Fibroblast of skin of left biceps (primary cell): Measurements from ENCODE around the gene MYOT.
"Not testable (repeated sequence)": the region's sequence is repeated elsewhere in the genome, so short reads cannot be mapped to it uniquely, and the experiment has no call there.

ENCODE experiments used
- DNase-seq, 2 experiments: peaks; one replicate each; pipeline ENCODE4 v3.0.0-alpha.2; 2013; ENCODE audit warnings: low read depth in 2 of 2

MYOT gene

DNA sequence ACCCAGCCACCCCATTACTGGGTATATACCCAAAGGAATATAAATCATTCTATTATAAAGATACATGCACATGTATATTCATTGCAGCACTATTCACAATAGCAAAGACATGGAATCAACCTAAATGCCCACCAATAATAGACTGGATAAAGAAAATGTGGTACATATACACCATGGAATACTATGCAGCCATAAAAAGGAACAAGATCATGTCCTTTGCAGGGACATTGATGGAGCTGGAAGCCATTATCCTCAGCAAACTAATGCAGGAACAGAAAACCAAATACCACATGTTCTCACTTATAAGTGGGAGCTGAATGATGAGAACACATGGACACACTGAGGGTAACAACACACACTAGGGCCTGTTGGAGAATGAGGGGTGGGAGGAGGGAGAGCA is 14.5 kb upstream of the MYOT start:
- DNase-seq: not testable (repeated sequence)

DNA sequence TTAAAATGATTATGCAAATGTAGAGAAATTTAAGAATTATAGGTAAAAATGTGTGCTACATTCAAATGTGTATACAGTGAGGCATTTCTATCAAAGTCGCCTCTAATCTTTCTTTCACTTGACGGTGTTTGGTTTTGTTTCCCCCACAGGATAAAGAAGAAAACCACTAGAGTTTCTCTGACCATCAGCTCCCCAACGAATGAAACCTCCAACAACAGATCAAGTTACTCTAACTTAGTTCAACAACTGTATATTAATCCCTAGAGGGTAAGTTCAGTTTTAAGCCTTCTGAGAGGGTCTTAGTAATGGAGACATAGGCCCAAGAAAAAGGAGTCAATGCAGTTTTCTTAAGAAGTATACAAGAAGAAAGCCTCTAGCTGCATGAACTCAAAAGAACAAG is 11.5 kb upstream of the MYOT start:
- no peak for DNase-seq

DNA sequence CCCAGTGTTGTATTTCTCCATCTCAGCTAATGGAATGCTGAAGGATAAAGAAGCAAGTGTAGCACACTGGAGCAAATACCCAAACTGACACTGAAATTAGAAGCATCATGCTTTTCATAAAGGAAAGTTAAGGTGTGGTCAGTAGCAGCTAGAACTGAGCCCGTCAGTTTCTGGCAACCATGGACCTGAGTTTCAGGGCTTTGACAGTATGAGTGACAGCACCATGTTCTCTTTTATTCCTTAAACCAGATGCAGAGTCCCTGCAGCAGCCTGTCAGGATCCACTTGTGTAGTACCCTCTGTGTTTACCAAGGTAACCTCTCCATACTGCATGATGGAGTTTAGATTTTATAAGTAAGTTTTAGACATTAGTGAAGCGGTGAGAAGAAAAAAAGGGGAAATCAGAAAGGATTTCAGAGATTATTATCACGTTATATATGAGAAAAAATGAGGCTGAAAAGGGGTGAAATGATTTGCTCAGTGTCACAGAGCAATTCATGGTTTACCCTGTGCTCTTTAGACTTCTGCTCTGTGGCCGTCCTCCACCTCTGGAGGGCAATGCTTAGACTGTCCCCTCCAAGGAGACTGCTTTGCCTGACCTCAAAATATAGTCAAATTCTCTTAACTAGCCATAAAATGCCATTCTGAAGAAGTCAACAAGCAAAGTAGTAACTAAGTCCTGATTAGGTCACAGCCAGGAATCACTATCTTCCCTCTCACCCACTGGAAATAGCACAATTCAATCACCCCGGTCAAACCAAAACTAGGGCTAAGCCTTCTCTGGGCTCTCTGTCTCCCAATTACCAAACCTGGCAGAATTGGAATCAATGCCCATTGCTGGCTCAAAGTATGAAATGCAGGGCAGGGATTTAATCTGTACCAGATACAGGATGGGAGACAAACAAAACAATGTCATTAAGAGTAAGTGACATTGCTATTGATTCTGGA is 10.5 kb upstream of the MYOT start:
- no peak for DNase-seq

DNA sequence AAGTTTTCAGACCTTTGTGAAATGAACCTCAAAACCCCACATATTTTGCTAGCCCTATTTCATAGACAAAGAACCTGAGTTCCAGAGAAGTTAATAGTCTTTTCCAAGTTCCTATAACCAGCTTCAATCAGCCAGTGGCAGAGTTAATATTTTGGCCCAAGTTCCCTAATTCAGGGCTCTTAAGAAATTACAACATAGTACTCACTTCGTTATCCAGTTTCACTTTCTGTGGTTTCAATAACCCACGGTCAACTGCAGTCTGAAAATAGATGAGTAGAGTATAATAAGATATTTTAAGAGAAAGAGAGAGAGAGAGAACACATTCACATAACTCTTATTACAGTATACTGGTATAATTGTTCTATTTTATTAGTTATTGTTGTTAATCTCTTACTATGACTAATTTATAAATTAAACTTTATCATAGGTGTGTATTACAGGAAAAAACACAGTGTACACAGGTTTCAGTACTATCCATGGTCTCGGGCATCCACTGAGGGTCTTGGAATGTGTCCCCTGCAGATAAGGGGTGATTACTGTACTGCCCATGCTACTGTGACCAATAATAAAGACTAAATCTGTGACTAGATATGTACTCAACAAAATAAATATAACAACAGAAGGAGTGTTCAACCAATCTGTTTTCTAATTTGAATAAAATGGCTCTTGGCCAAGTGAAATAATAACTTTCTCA is 9.3 kb upstream of the MYOT start:
- no peak for DNase-seq

DNA sequence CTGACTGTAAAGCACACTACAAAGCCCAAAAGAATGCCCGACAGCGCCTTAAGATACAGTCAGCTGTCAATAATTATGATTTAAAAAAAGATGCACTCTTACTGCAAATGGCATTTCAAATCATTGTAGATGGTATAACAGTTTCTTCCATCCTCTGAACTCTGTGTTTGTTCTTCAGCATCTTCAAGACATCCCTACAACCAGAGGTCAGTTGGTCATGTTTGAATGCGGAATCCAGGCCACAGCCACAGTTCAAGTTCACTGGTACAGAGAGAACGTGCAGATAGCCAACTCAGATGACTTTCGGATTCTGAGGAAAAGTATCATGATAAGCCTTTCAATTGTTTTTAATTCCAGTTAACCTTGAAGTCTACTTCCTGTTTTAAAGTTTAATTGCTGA is 8.7 kb upstream of the MYOT start:
- DNase-seq: no peak

DNA sequence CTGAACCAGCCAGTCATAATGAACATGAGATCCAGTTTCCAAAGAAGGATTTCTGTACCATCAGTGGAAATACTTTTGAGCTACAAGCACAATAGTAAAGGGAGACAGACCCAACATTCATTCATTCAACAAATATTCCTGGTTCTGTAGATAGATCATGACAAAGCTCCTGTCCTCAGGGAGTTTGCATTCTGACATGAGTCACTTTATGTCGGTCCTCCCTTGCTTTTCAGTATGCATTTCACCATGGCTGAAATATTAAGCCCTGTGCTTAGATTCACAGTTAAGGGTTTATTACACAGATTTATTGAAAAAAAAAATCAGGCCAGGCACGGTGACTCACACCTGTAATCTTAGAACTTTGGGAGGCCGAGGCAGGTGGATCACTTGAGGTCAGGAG is 5.4 kb upstream of the MYOT start:
- DNase-seq: no peak

DNA sequence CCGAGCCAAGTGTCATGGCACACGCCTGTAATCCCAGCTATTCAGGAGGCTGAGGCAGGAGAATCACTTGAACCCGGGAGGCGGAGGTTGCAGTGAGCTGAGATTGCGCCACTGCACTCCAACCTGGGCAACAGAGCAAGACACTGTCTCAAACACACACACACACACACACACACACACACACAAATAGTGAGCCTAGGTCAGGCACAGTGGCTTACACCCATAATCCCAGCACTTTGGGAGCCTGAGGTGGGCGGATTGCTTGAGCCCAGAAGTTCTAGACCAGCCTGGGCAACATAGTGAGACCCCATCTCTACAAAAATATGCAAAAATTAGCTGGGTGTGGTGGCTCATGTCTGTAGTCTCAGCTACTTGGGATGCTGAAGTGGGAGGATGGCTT is 4.0 kb upstream of the MYOT start:
- not testable (repeated sequence) for DNase-seq

DNA sequence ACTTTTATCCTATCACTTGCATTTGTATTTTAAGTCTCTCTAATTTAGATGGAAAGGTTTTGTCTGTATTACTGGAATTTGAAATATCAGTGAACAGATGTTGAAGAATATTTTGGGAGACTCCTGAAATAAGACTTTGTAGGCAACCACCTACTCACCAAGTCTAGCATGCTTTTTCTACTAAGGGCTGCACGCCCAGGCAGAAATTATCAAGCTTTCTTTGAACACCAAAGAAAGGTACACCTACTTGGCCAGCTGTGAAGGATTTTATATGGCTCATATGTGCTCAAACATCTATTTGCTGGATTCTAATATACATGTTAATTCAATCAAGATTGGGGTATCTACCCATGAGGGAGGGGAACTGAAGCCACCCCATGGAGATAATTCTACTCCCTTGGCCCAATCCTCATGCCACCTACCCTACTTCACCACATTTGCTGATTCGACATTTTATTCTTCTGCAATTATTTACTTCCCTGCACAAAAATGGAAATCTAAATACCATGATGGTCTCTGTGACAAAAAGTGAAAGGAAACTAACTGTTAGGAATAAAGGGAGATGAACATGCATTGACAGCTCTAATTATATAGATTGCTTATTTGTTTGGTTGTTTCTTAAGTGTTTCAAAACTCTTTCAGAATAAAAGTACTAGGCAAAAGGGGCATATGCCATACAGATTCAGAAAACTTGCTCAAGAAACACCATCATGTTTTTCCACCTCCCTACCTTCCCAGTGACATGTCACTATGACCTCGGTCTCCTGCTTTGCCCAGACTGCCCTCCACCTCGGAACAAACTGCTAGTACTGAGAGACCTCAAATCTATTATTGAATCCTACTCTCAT is 895 bp upstream of the MYOT start:
- DNase-seq: no peak

DNA sequence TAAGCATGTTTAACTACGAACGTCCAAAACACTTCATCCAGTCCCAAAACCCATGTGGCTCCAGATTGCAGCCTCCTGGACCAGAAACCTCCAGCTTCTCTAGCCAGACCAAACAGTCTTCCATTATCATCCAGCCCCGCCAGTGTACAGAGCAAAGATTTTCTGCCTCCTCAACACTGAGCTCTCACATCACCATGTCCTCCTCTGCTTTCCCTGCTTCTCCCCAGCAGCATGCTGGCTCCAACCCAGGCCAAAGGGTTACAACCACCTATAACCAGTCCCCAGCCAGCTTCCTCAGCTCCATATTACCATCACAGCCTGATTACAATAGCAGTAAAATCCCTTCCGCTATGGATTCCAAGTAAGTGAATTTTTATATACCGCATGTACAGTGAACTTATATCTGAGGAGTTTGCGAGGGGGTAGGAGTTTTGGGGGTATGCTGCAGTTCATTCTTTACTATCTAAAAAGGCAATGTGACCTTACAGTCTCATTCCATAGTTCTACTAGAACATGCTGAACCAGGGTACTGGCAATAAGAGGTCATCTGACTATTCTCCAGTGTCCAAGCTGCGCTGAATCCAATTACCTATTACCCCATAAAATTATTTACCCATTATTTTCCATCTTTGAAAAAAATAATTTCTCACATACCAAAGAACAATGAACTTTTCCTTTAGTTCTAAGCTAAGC is 3.1 kb downstream of the MYOT start:
- no peak for DNase-seq

DNA sequence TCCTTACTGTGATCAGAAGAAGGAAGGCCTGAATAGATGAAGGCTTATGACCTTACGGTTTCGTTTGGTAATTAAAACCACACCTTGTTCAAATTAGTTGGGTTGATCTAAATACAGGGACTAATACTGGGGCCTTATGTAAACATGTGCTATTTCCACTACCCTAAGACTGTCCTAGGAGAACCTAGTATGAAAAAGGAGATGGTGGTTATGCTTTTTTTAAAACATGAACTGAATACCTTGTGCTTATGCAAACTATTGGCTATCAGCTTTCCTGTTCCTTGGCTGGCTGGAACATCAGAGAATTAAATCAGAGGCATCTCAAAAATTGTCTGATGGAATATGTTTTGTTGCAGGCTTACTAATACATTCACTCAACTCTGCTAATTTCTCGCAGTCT is 3.9 kb downstream of the MYOT start:
- DNase-seq: no peak

DNA sequence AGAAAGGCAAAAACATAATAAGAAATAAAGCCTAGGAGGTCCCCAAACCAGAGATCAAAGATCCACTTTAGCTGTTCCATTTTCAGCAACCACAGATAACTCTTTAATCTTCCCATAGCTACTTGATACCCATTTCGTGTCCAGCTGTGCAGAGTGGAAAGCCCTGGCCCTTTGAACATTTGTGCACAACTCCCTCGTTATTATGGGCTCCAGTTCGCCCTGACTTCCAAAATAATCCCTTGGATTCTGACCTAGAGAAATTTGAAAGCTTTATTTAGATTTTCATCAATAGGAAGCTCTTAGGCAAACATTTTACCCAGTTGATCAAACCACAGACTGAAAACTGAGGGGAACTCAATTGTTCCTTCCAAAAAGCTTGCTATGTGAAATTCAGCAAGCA is 4.8 kb downstream of the MYOT start:
- DNase-seq: no peak

DNA sequence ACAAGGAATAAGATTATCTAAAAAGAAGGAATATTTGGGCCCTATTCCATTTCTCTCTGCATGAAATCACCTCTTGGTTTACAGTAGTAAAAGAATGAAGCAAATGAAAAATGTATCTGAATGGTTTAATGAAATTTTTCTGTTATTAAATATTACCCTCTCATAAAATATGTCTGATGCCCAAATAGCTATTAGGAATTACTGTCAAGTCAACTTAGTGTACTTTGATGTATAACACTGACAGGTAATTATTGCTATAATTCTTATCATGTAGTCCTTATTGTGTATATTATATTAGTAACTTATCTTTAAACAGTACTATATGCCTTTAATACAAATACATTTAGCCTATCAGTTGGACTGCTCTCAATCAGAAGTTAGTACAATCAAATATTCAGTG is 8.4 kb downstream of the MYOT start:
- DNase-seq: no peak

DNA sequence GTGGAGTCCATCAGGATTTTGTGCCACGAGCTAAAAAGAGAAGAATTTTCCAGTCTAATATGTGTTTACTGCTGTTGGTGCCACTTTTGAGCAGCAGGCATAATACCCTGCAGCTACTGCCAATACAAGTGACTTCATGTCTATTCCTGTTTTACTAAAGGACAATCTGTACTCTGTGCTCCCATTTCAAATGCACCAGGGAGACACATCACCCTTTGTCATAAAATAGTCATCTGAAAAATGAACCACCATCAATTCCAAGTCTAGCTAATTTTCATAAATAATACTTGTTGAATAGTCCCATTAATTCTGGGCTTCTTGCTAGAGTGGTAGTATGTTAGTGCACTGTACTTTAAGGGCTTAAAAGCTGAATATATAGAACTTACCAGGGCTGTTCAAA is 12.7 kb downstream of the MYOT start:
- DNase-seq: no peak

DNA sequence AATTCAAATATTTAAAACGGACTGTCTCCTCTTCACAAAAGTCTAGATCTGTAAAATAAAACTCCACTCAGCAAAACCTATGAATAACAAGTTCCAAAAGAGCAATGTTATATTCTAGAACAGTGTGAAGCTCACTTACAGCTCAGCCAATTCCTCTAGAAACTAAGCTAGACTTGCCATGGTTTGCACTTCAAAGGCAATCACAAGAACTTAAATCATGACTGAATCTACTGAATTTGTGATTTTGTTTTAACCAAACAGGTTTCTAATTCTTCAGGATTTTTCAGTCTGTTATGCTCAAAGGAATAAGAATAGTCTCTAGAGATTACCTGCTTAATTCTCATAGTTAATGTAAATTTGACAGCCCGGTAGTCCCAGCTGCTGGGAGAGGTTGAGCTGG is 20.2 kb downstream of the MYOT start:
- DNase-seq: no peak

DNA sequence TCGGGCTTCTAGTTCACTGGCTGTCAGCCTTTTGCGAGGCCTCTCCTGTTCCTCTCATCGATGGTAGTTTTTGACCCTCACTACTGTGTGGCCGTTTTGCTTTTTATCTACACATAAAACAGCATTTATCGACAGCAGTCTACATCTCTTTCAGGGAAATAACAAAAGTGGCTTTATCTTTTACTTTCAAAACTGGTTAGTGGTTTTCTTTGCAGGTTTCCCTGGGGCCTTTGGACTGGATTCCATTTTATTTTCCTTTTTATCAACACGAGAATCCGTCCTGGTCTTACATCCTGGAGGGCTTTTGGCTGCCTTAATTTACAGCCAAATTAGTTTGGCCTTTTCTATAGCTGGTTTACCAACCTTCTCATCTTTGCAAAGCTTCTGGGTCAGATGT is 20.8 kb downstream of the MYOT start:
- no peak for DNase-seq

DNA sequence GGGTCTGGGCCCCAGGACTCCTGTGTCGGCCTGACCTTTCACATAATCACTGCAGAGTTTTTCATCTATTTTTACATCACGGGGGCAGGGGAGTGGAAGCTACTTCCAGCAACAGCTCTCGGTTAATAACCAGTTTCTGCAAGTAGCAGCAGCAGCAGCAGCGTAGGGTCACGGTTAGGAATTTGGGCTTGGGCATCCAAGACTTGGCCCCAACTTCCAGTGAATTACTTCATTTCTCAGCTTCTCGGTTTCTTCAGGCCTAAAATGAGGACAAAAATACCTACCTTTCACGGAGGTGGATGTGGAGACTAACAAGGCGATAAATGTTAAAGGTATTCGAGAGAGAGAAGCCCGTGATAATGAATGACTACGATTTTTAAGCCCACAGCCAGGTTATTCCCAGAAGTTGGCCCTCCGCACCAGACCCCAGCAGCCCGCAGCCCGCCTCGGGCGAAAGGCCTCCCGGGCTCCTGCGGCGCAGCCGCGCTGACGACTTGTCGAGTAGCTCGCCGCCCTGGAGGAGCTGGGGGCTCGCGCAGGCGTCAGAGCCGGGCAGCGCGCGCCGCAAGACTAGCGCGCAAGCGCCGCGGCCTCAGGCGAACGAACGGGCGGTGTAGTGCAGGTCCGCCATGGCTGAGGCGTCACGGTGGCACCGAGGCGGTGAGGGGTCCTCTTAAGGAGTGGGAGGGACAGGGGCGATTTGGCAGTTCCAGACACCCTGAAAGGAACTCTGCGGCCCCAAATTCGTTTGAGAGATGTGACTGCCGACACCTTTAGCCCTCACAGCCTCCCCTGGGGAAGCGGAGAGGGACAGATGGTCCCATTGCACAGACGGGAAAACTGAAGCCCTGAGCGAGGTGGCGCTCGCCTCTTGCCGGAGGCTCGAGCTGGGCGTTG is 21.5 kb downstream of the MYOT start, which contains the start of gene PKD2L2:
Gene PKD2L2 (plus strand): TSS at position 595 of the 897 bp plus-strand sequence. CDS start 35 bp downstream, at position 630.
- DNase-seq: peak; percentile 64 to 71

DNA sequence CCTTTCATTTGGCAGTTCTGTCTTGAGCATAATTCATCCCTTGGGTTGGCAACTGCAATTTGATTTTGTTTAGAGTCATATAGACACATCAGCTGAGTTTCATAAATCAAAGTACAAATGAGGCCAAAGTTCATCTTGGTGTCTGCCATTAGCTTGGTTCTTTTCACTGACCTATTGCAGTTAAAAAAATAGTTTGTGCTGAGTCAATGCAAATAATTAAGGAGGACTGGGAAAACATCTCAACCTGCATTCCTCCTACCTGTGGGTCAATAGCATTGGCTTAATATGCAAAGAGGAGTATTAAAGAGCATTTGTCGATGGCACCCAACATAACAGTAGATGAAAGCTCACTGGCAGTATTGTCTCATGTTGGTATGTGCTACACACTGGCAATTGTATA is 23.2 kb downstream of the MYOT start:
- no peak for DNase-seq

DNA sequence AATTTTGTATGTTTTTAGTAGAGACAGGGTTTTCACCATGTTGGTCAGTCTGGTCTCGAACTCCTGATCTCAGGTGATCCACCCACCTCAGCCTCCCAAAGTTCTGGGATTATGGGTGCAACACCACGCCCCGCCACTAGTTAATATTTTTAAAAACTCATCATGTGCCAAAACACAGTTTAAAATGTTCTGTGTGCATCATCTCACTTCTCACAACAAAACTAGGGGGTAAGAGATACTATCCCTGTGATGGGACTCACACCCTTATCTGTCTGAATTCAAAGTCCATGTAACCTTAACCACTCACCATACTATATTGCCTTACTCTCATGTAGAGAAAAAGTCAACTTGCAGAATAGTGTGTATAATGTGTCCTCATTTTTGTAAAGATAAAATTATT is 24.2 kb downstream of the MYOT start:
- DNase-seq: no peak

DNA sequence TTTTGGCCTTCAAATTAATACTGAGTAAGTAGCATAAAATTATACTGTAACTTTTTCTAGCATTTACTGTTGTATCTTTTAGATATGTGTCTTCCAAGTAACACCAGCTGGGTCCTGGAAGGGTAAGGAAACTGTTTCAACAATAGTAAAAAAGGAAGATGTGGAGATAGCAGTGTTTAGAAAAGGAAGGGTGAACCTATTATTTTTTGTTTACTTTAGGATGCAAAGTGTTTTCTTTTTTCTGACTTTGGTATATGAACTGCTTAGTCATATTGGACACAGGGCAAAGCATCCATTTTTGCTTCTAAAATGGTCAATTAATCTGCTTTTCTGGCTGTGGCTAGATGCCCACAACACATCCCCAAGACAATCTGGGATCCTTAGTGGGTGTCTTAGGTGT is 26.9 kb downstream of the MYOT start:
- no peak for DNase-seq

DNA sequence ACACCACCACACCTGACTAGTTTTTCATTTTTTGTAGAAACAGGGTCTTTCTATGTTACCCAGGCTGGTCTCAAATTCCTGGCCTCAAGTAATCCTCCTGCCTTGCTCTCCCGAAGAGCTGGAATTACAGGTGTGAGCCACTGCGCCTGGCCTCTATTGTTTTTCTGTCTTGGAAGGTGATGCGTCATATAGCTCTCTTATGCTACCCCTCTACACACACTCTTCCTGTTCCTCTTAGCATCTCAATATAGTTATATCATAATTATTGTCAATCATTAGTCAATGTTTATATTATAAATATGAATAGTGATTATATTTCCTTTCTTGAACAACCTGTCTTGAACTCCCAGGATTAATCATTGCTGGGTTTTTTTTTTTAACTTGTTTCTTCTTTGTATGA is 28.9 kb downstream of the MYOT start:
- DNase-seq: no peak

DNA sequence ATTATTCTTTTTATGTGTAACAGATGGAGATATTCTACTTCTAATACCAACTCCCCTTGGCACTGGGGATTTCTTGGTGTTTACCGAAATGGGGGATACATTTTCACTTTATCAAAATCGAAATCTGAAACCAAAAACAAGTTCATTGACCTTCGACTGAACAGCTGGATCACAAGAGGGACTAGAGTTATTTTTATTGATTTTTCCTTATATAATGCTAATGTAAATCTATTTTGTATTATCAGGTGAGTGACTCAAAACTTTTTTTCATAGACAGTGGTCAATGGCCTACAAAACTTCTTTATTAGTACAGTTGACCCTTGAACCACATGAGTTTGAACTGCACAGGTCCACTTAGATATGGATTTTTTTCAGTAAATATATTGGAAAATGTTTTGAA is 31.8 kb downstream of the MYOT start:
- no peak for DNase-seq
